Measurements from ENCODE around the gene CTRB2.
"Not testable (repeated sequence)": the region's sequence is repeated elsewhere in the genome, so short reads cannot be mapped to it uniquely, and the experiment has no call there.

The CTRB2 gene

GRCh38 chr16:75225678-75226515 lies 18.9 kb upstream of the CTRB2 start:
- no peak for DNase-seq

GRCh38 chr16:75225092-75225491 lies 18.1 kb upstream of the CTRB2 start:
- no peak for DNase-seq

GRCh38 chr16:75224306-75225082 lies 17.5 kb upstream of the CTRB2 start:
- DNase-seq, result no peak

GRCh38 chr16:75223129-75223528 lies 16.2 kb upstream of the CTRB2 start:
- DNase-seq, result not testable (repeated sequence)

GRCh38 chr16:75222271-75222783 lies 15.4 kb upstream of the CTRB2 start:
- DNase-seq, result no peak

- DNase-seq, result no peak
These were observed 12.9 kb upstream of the CTRB2 start for GRCh38 chr16:75219838-75220237.

GRCh38 chr16:75219088-75219487 lies 12.1 kb upstream of the CTRB2 start:
- no peak for DNase-seq

- no peak for DNase-seq
These were observed 11.5 kb upstream of the CTRB2 start, which contains the start of gene CTRB1 for GRCh38 chr16:75218256-75219076. Gene CTRB1 (plus strand): TSS chr16:75218988. CDS start chr16:75219008, 20 bp downstream.

GRCh38 chr16:75217389-75217851 lies 10.5 kb upstream of the CTRB2 start:
- no peak for DNase-seq

GRCh38 chr16:75216576-75216975 lies 9.6 kb upstream of the CTRB2 start:
- no peak for DNase-seq

GRCh38 chr16:75216127-75216526 lies 9.2 kb upstream of the CTRB2 start:
- no peak for DNase-seq

- not testable (repeated sequence) for DNase-seq
These were observed 4.3 kb upstream of the CTRB2 start for GRCh38 chr16:75211286-75211685.

GRCh38 chr16:75209944-75210343 lies 3.0 kb upstream of the CTRB2 start:
- DNase-seq, result no peak

GRCh38 chr16:75209514-75209913 lies 2.6 kb upstream of the CTRB2 start:
- DNase-seq, result not testable (repeated sequence)

- DNase-seq, result no peak
These were observed 2.0 kb upstream of the CTRB2 start for GRCh38 chr16:75208861-75209505.

- no peak for DNase-seq
These were observed 1.4 kb upstream of the CTRB2 start for GRCh38 chr16:75208242-75208825.

- no peak for DNase-seq
These were observed 870 bp upstream of the CTRB2 start for GRCh38 chr16:75207831-75208230.

GRCh38 chr16:75205961-75206748 lies 806 bp downstream of the CTRB2 start:
- not testable (repeated sequence) for DNase-seq

GRCh38 chr16:75205438-75205837 lies 1.5 kb downstream of the CTRB2 start:
- not testable (repeated sequence) for DNase-seq

- not testable (repeated sequence) for DNase-seq
These were observed 2.1 kb downstream of the CTRB2 start for GRCh38 chr16:75204905-75205304.

- no peak for DNase-seq
These were observed 2.6 kb downstream of the CTRB2 start for GRCh38 chr16:75204410-75204758.

Measured in retina (tissue), 1 donor.